ENCODE measurements around the gene HECTD1. TPM values are rescaled to one million over a fixed set of nuclear protein-coding genes. Genes with fewer than 3 reads are reported as not detected.
A peak's percentile ranks its signal among the peaks of the same experiment; 100 is the strongest.
"Not testable (repeated sequence)": the region's sequence is repeated elsewhere in the genome, so short reads cannot be mapped to it uniquely, and the experiment has no call there.

HECTD1 gene
- total RNA-seq (100 to 1,000 TPM; 122 to 185 (median 158) TPM), polyA plus RNA-seq (100 to 1,000 TPM in 1 of 2 donors, 10 to 100 TPM in 1; 42.4 to 108 TPM)
- long read RNA-seq, donor 1, partial matches to known transcripts, result 89 of 108 reads
- long read RNA-seq, donor 1, other reads (novel, unspliced or antisense), result 19 of 108 reads
- long read RNA-seq, donor 2, partial matches to known transcripts, result 399 of 433 reads
- long read RNA-seq, donor 2, other reads (novel, unspliced or antisense), result 33 of 433 reads
- long read RNA-seq, donor 3, full-length matches to known transcripts, result 2 of 123 reads
- long read RNA-seq, donor 3, partial matches to known transcripts, result 101 of 123 reads
- long read RNA-seq, donor 3, other reads (novel, unspliced or antisense), result 20 of 123 reads

GRCh38 chr14:31207755-31208545 lies at the start of gene HECTD1:
HECTD1 (minus strand) TSS chr14:31207793; CDS start chr14:31205936, 1,857 bp downstream.
- DNase-seq (peak; percentile 84 to 94 (median 92)), ATAC-seq (peak; percentile 81 to 96 (median 94))
- Histone ChIP-seq H3K4me1 (peaks cover 6 to 35% (median 22%) of the 10 kb centered on the region in 12 donors), H3K36me3 (peaks cover 0 to 17% (median 8%) of the 10 kb centered on the region in 9 donors), H3K4me3 (peak within 1 kb of the TSS; percentile 74 to 97 (median 84)), H3K27me3 (no peaks in the 10 kb centered on the region), H3K27ac (peak within 1 kb of the TSS; percentile 92 to 100 (median 98)), H3K9me3 (no peaks in the 10 kb centered on the region)
- TF ChIP-seq CTCF (IDR thresholded peaks at IDR 0.05) (peak; percentile 42 to 97 (median 93)), POLR2A (IDR thresholded peaks at IDR 0.05) (peak in 1 of 2 donors; percentile 40)
- WGBS, 4 donors, result 0 to 1% (median 1%) methylated on average over 20 to 79 of the region's 79 CpGs
- intact Hi-C loops (cut with DNase I), result loop anchor here in 7 of 10 donors (2.0 to 10.0 kb wide), 10 partner anchors 21 to 249 kb away; partner anchors contain the start of genes DTD2 (in 1 of the 7) and HEATR5A (in 1 of the 7)

- no peak for ATAC-seq
- 85 to 90% (median 87%) methylated on average over 1 of the region's 1 CpG for WGBS, 4 donors
- DNase-seq, result no peak
- no peak overlapping the region for H3K4me3 ChIP-seq
- H3K4me1 ChIP-seq, result peaks cover 0 to 11% (median 6%) of the 10 kb centered on the region in 12 donors
- TF ChIP-seq CTCF (IDR thresholded peaks at IDR 0.05), result no peak
- TF ChIP-seq POLR2A (IDR thresholded peaks at IDR 0.05), result no peak
- H3K9me3 ChIP-seq, result no peaks in the 10 kb centered on the region
- no peaks in the 10 kb centered on the region for H3K27me3 ChIP-seq
- intact Hi-C loops (cut with DNase I), result no loop called here
- H3K27ac ChIP-seq, result no peak overlapping the region
- no peaks in the 10 kb centered on the region for H3K36me3 ChIP-seq
These were observed 49.6 kb upstream of the HECTD1 start for GRCh38 chr14:31257244-31257553.

GRCh38 chr14:31256534-31257243 lies 49.1 kb upstream of the HECTD1 start:
- TF ChIP-seq CTCF (IDR thresholded peaks at IDR 0.05) (no peak), POLR2A (IDR thresholded peaks at IDR 0.05) (no peak)
- Histone ChIP-seq H3K4me1 (peaks cover 0 to 6% (median under 1%) of the 10 kb centered on the region in 12 donors), H3K27me3 (no peaks in the 10 kb centered on the region), H3K9me3 (no peaks in the 10 kb centered on the region), H3K27ac (no peak overlapping the region), H3K36me3 (no peaks in the 10 kb centered on the region), H3K4me3 (no peak overlapping the region)
- intact Hi-C loops (cut with DNase I), result no loop called here
- no peak for ATAC-seq
- no peak for DNase-seq
- WGBS, 4 donors, result 91 to 94% (median 92%) methylated on average over 5 of the region's 5 CpGs

- H3K27ac ChIP-seq; H3K27me3 ChIP-seq; DNase-seq; H3K4me1 ChIP-seq; H3K9me3 ChIP-seq; ATAC-seq; intact Hi-C loops (cut with DNase I); H3K4me3 ChIP-seq; H3K36me3 ChIP-seq: not testable (repeated sequence)
- 92 to 95% (median 92%) methylated on average over 4 of the region's 4 CpGs for WGBS, 4 donors
These were observed 48.3 kb upstream of the HECTD1 start for GRCh38 chr14:31255918-31256317.
